DLD1 (cell line): ENCODE measurements around the gene RND2.
"Not testable (repeated sequence)": the region's sequence is repeated elsewhere in the genome, so short reads cannot be mapped to it uniquely, and the experiment has no call there.

Experiments
- in situ Hi-C: cut with HindIII; loops from 2 replicates; pipeline ENCODE4 v1.10.0; 2017; ENCODE audit warnings: low sequenced_read_pairs

Gene RND2, protein sequence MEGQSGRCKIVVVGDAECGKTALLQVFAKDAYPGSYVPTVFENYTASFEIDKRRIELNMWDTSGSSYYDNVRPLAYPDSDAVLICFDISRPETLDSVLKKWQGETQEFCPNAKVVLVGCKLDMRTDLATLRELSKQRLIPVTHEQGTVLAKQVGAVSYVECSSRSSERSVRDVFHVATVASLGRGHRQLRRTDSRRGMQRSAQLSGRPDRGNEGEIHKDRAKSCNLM

DNA sequence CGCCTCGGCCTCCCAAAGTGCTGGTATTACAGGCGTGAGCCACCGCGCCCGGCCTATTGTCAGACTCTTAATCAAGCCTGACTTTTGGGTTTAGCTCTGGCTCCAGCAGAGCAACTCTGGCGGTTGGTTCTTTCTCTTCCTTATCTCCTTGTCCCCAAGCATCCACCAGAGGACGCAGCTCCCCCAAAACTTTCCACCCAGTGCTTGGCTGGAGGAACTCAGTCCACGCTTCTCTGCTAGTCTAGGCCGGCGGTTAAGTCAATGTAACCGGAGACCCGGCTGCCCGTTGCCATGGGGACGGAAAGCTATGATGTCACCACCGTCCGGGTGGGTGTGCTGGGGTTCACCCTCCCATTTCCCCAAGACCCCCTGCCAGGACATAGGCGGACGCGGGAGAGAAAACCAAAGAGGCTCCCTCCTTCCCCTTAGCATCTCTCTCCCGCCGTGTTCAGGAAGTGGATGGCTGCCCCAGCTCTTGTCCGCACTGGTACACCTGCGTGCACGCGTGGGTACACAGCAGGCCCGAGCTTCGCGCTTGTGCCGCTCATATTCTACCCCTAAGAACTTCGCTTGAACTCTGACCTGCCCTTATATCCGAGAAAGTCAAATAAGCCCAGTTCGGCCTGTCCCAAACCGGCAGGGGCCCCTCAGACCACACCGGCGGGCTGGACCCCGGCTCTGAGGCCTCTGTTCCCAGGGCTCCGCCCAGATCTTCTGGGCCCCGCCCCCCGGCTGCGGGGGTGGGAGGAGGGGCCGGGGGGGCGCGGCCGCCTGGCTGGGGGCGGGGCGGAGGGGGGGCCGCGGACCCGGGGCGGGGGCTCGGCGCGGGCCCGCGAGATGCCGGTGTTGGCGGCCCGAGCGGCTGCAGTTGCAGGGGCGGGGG is at the start of gene RND2:
RND2 (plus strand) TSS at position 825 of the 883 bp plus-strand sequence. CDS start 117 bp downstream, outside the sequence.
- in situ Hi-C loops = no loop called here

DNA sequence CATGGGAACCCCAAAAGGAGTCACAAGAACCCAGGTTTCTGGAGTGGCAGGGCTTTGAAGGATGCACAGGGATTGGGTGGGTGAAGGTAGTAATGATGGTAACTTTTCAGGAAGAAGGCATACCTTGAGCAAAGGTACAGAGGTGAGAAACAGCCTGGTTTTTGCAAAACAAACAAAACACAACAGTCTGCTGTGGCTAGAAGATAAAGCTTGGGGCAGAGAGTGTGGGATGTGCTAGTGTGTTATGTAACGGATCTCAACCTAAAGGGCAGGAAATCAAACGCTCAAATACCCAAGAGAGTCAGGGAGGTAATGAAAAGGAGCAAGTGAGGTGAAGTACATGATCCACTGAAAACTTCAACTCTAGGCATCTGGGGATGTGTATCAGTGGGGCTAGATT is 49.8 kb upstream of the RND2 start:
- in situ Hi-C loops = no loop called here

DNA sequence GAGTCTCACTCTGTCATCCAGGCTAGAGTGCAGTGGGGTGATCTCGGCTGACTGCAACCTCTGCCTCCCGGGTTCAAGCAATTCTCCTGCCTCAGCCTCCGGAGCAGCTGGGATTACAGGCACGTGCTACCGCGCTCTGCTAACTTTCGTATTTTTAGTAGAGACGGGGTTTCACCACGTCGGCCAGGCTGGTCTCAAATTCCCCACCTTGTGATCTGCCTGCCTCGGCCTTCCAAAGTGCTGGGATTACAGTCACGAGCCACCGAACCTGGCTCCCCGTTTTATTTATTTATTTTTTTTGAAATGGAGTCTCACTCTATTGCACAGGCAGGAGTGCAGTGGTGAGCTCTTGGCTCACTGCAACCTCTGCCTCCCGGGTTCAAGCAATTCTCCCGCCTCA is 49.3 kb upstream of the RND2 start:
- in situ Hi-C loops = not testable (repeated sequence)

DNA sequence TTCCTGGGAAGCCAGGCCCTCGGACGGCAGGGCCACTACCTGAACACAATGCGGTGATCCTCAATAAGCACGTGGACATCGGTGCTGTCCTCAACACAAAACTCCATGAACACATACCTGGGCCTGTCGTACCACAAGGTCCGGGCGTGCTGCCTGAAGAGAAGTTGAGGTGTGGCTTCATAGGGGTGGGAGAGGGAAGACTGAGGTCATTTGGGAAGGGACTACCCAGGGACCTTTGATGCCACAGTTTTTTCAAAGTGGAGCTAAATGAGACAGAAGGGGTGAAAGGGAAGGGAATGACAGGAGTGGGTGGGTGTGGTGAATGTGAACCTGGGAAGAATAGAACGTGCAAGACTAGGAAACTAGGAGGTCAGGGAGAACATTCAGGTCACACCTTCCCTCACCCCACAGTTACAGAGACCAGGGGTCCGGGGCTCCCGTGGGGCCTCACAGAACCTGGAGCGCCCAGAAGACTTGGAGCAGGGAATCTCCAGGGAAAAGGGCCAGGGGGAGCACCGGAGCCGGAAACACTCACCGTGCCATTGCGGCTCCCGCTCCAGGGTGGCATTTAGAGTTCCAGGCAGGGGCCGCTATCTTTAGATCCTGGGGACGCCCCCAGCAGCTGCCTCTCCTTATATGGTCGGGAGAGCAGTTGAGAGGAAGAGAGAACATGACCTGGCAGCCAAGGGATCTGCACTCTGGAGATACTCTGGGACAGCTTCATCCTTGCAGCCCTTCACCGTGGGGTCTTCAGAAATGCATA is 45.3 kb upstream of the RND2 start, which contains the start of gene PTGES3L:
PTGES3L (minus strand) TSS at position 570 of the 763 bp plus-strand sequence; CDS start at position 543, 27 bp downstream.
- in situ Hi-C loops = no loop called here

DNA sequence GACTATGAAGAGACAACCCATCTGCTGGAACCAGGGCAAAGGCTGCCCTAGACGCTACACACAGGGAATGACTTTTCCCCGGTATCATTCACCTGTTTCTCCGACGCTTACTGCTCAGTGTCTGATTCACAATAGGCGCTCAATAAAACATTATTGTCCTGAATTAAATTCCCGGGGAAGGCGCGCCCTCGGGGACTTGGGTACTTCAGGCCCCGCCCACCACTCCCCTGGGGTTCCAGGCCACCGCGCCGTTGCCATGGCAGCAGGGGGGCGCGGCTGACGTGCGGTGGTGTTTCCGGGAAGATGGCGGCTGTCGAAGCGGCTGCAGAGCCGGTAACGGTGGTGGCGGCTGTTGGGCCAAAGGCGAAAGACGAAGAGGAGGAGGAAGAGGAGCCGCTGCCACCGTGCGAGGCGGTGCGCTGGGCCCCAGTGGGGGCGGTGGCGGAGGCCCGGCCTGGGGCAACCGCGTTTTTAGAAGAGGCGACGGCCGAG is 44.7 kb upstream of the RND2 start, which contains the start of gene RUNDC1:
RUNDC1 (plus strand) TSS at position 292 of the 492 bp plus-strand sequence; CDS start at position 304, 12 bp downstream.
- in situ Hi-C loops = no loop called here

DNA sequence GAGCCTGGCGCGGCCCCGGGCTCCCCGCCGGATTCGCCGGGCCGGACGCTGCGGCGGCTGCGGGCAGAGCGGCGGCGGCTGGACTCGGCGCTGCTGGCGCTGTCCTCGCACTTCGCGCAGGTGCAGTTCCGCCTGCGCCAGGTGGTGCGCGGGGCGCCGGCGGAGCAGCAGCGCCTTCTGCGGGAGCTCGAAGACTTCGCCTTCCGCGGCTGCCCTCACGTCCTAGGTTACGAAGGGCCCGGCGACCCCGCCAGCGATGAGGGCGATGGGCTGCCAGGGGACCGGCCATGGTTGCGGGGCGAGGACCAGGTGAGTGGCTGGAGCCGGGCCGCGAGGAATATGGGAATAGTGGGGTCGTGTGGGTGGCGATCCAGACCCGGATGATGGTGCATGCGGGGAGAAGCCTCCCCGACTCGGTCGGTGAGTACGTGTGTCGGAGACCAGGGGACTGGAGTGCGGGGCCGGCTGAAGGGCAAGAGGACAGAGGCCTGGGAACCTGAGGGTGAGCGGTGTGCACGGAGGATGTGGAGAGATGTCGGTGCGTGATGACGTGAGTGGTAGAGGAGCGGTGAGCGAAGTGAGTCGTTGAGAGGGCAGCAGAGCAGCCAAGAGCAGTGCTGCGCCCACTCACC is 44.1 kb upstream of the RND2 start:
- in situ Hi-C loops = no loop called here

DNA sequence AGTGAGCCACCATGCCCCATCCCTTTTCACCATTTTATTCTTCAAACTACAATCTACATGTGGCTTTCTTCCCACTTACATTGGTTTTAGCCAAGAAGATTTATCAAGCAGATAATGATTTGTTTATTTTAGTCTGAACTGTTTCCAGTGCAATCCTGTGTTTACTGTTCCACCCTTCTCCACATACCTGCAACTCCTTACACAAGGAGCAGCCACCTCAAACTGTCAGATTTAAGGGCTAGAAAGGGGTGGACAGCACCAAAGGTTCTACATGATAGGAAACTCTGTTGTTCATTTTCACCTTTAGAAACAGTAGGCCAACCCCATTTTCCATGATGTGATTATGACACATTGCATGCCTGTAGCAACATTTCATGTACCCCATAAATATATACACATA is 42.8 kb upstream of the RND2 start:
- in situ Hi-C loops = no loop called here

DNA sequence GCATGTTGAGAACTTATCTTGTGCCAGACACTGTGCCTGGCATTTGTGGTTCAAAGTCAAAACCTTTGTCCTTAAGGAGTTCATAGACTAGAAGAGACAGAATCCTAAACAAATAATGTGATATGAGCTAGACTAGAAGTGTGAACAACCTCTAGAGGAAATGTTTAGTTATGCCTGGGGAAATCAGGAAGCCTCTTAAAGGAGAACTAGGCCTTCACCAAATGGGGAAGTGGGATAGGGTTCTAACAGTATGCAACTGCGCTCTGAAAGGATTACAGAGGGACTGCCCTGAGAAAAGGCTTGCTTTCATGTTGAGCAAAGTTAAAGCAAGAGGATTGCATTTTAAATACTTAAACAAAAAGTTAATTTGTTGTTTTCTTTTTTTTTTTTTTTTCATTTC is 39.8 kb upstream of the RND2 start:
- in situ Hi-C loops = no loop called here

DNA sequence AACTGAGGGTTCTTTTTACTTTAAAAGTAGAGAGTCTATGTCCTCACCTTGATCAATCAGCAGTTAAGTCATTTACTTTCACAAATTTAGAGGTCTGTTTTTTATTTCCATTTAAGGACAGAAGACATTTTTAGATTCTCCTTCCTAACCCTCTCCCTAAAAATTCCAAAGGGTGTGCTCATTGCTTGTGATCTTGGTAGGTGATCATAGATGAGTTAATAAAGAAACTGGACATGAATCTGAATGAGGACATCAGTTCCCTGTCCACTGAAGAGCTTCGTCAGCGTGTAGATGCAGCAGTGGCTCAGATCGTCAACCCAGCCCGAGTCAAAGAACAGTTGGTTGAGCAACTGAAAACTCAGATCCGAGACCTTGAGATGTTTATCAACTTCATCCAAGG is 35.9 kb upstream of the RND2 start:
- in situ Hi-C loops = no loop called here

DNA sequence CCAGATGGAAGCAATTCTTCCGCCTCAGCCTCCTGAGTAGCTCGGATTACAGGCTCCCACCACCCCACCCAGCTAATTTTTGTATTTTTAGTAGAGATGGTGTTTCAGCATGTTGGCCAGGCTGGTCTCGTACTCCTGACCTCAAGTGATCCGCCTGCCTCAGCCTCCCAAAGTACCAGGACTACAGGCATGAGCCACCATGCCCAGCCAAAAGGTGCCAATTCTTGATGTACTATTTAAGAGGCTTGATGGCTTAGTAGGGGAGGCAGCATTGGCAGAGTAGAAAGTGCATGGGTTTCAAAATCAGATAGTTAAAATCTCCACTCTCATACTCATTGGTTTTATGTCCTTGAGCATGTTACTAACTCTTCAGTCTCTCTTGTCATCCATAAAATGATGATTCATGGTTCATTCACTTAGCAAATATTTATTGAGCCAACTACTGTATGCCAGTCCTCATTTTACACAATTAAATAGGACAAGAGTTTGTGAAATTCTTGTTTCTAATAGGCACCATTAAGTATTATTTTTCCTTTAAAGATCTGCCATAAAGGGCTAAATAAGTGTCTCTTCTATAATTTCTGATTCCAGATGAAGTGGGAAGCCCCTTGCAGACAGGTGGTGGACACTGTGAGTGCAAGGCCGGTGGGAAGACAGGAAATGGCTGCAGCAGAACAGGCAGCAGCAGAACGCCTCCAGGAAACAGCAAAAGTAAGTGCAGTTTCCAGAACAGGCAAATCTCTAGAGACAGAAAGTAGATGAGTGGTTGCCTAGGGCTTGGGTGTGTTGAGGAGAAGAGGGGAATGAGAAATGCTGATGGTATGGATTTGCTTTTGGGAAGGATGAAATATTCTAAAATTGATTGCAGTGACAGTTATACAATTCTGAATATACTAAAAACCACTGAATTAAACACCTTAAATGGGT is 35.0 kb upstream of the RND2 start:
- in situ Hi-C loops = no loop called here

DNA sequence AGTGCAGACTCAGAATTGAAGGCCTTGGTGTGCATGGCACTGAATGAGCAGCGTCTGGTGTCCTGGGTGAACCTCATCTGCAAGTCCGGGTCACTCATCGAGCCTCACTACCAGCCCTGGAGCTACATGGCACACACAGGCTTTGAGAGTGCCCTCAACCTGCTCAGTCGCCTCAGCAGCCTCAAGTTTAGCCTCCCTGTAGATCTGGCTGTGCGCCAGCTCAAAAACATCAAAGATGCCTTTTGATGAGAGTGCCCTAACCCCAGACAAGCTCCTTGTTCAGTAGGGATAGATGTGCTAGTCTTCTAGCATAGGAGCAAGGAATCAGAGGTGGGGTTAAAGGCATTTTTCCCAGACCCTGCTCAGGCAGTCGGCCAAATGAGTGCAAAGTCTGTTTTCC is 33.6 kb upstream of the RND2 start:
- in situ Hi-C loops = no loop called here

DNA sequence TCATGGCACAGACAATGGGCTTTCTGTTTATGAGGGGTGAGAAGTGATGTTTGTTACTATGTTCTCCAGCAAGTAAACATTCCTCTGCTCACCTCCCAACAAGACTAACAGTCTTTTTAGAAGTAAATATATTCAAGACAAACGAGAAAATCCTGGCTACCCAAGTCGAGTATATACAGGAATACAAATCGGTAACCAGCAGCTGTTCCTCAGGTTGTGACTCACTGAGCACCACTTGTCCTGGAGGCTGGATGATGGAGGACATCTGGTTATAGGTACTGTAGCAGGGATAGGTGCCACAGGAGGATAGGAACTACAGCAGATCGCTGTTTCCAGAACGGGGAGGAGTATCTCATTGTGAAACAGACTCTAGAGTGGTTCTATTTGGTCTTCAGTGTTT is 32.2 kb upstream of the RND2 start:
- in situ Hi-C loops = no loop called here

DNA sequence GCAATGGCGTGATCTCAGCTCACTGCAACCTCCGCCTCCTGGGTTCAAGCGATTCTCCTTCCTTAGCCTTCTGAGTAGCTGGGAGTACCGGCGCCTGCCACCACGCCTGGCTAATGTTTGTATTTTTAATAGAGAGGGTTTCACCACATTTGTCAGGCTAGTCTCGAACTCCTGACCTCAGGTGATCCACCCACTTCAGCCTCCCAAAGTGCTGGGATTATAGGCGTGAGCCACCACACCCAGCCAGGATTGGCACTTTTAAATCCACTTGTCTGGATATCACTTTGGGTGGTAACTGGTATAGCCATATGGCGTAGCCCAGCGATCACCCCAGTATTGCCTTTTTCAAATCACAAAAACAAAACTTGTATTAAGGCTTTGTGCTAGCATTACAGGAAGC is 31.1 kb upstream of the RND2 start:
- in situ Hi-C loops = not testable (repeated sequence)

DNA sequence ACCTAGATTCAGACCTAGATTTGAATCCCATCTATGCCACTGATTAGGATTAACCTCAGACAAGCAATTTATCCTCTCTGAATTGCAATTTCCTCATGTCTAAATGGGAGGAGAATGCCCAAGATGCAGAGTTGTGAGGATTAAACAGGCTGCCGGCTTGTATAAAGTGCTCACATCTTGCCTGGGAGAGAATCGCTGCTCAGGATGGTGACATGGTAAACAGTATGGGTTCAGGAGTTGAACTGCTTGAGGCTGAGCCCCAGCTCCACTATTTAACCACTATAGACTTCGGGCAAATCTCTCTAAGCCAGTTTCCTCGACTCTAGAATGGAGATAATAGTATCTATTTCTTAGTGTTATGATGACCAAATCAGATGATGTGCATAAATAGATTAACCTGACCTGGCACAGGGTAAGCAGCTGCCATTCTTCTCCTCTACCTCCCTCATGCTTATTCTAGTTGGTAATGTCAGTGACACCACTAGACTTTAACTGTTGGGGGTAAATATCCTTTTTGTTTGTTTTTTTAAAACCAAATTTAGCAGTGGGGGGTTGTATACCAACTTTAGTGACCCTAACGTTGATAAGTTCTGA is 27.5 kb upstream of the RND2 start:
- in situ Hi-C loops = no loop called here

DNA sequence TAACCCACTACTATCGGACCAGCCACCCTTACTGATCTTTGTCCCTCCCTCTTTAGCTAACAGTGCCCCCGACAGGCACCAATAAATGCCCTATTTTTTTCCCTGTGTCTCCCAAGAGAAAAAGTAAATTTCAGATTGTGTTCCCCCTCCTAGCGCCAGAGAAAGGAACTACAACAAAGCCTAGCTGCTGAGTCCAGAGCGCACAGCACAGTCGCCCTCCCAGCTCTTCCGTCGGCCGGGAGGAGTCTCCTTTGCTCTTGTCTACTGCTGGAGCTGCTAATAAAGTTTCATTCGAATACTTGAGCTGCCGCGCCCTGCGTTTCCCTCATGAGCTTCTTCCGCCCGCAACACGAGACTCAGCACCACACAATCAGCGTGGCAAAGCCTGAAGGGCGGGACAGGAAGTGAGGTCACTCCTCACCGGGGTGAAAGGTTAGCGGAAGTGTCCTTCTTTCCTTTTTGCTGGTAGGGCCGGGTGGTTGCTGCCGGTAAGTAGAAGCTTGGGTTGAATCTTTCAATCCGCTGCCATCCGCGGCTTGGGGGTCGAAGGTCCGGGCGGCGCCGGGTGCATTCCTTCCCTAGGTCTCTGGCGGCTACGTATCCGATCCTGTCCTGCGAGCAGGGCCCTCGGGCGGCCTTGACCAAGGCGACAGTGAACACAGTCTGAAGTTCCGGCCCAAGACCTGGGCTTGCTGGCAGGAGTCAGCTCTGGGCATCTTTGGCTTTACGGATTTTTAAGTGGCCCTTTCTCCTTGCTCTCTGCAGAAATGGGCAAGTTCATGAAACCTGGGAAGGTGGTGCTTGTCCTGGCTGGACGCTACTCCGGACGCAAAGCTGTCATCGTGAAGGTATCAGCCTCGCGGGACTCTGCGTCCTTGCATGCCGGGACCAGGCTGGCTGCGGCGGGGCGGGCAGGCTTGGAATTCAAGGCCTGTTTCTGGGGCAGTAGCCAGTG is 26.8 kb upstream of the RND2 start, which contains the start of gene RPL27:
RPL27 (plus strand) TSS at position 436 of the 955 bp plus-strand sequence; CDS start at position 768, 332 bp downstream.
- in situ Hi-C loops = no loop called here

DNA sequence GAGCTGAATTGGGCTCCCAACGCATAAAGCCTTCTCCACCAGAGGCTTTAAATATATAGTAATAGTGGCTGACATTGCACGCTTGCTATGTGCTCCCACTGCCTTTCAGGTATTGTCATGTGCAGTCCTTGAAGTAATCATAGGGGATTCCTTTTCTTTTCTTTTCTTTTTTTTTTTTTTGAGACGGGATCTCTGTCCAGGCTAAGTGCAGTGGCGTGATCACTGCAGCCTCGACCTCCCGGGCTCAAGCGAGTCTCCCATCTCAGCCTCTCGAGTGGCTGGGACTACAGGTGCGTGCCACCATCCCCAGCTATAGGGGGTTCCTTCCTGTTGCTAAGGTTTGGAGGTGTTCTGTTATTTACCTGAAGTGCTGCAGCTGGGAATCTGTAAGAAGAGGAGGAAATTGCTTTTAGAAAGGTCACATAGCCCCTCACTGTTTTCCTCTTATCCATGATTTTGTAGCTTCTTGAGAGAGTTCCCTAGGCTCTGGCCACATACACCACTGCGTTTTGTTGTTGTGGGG is 26.0 kb upstream of the RND2 start:
- in situ Hi-C loops = no loop called here

DNA sequence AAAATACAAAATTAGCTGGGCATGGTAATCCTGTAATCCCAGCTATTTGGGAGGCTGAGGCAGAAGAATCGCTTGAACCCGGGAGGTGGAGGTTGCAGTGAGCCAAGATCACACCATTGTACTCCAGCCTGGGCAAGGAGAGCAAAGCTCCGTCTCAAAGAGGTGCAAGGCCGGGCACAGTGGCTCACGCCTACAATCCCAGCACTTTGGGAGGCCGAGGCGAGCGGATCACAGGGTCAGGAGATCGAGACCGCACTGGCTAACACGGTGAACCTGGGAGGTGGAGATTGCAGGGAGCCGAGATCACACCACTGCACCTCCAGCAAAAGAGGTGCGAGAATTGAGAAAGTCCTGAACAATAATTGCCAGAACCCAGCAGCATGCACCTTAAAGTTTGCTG is 24.1 kb upstream of the RND2 start:
- in situ Hi-C loops = not testable (repeated sequence)
